Esophagus mucosa (tissue), 1 donor: ENCODE data around the gene CACNA2D4. TPM values are rescaled to one million over a fixed set of nuclear protein-coding genes. Genes with fewer than 3 reads are reported as not detected.

Experiments
- ATAC-seq: fragments of 200-7000 bp; cut with Tn5 transposase; one replicate; pipeline ENCODE4 v1.9.1; 2020
- total RNA-seq: library from RNA; stranded (reverse); gene quantifications from one replicate; pipeline ENCODE4 v1.2.4, GENCODE V29; 2023
- donor health status: DM: yes; HTN: yes; CAD: no.

Gene CACNA2D4
- total RNA-seq, 1 donor from 2014 or later: 1.1 TPM

DNA sequence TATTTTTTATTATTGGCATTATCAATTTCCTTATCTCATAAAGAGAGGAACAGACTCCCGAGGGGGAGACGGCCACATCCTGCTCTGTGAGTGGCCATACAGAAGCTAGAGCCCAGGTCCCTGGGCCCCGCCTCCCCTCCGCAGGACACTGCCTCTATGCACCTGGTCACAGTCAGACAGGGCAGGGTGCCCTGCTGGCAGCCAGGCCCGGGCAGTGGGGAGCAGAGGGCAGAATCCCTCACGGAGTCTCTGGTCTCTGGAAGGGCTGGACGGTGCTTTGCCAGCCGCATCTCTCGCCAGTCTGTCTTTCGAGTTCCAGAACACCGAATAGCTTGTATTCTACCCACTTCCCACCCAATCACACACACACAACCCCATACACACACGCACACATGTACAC is 16.4 kb upstream of the CACNA2D4 start:
- no peak for ATAC-seq

DNA sequence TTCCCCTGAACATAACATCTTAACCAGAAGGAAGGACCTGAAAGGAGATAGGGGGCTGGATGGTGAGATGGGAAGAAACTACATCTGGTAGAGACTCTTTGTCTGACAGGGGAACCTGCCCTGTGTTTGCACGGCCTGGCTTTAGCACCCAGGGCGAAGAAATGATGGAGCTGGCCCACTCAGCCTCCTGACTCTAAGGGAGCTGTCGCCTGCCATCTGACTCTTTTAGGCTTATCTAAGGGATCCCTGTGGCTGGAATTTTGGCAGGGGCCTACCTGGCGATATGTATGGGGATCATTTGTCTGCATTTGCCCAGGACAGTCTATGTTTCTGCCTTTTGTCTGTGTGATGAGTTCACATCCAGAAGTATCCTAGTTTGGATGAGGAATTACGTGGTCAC is 15.6 kb upstream of the CACNA2D4 start:
- ATAC-seq: no peak

- no peak for ATAC-seq
Measured at GRCh38 chr12:1933342-1934051, 15.0 kb upstream of the CACNA2D4 start.

DNA sequence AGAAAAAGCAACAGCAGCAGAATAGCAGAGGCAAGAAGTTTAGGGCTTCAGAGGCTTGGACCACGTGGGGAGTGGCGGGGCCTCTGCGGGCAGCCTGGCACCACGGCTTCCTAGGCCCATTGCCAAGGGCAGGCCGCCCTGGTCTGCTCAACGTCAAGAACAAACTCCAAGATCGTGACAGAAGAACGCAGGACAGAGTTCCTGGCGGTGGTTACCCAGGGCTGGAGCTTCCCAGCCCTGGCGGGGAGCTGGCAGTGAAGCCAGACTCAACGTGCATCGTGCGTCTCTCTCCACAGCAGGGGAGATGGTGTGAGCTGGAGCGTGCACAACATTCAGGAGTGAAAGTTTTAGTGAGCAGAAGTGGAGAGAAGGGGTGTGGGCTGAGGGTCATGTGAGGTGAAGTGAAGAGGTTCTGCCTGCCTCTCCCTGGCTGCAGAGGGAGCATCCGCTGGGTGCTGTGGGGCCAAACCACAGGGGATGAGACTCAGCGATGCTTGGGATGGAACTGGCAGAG is 13.9 kb upstream of the CACNA2D4 start:
- no peak for ATAC-seq

DNA sequence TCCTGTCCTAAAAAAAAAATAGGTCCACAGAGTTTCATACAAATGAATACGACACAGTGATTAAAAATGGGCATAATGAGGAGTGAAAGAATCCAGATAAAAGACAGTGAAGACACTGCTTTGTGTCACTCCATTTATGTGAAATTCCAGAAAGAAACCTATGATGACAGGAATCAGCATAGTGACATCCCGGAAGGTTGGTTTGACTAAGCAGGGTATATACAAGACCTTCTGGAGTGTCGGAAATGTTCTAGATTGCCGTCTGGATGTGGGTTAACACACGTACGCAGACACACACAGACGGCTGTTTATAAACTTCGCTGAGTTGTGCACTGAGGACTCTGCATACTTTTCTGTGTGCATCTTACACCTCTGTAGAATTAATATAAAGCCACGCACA is 13.2 kb upstream of the CACNA2D4 start:
- ATAC-seq: no peak

GRCh38 chr12:1930803-1931597 is 12.5 kb upstream of the CACNA2D4 start:
- no peak for ATAC-seq

GRCh38 chr12:1929985-1930802 is 11.7 kb upstream of the CACNA2D4 start:
- no peak for ATAC-seq

GRCh38 chr12:1929241-1929984 is 11.0 kb upstream of the CACNA2D4 start:
- ATAC-seq: no peak

- no peak for ATAC-seq
Measured at GRCh38 chr12:1928439-1929121, 10.1 kb upstream of the CACNA2D4 start.

DNA sequence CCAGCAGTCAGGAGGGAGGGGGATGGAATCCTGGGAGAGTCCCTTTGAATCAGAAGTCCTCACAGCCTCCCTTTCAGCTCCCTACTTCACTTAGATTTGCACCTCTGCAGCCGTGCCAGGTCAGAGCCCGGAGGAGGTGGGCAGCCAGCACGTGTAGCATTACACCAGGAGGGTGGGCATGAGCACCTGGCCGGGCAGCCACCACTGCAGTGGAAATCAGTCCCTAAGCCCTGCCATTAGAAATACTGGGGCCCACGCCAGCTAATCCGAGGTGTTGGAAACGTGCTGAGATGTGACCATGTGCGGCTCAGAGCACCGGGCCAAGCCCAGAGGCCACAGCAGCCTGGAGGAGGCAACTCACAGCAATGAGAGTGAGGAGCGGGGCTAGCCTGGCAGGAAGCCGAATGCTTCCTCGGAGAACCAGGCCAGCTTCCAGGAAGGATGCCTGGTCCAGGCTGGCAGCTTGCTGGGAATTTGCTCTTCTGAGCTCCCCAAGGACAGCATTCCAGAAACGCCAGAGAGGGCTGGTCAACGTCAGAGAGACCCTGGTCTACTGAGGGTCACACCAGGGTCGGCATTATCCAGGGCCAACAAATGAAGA is 9.4 kb upstream of the CACNA2D4 start:
- ATAC-seq: no peak

DNA sequence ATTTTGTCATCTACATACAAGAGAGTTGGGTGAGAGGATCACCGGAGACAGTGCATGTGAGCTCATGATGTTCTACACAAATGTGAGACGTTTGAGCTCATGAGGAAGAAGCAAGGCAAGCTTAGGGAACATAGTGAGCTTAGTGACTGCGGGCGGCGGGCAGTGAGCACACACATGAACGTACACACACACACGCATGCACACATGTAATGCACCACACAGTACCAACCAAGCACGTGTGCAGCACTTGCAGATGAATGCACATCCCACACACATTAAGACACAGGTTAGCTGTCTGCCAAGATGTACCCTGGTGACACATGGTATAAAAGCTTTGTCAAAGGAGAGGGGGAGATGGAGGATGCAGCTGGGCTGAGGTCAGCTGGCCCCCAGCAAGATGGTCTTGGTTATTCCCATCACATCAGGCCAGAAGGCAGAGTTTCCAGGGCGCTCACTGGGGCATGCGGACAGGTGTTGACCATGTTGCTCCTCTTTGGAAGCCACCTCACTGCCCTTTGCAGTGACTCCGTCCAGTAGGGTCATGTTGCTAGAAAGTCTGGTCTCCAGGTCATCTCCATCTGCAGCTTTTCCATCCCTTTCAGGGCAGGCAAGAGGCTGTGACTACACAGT is 8.7 kb upstream of the CACNA2D4 start:
- no peak for ATAC-seq

- no peak for ATAC-seq
Measured at GRCh38 chr12:1926251-1926657, 7.8 kb upstream of the CACNA2D4 start.

DNA sequence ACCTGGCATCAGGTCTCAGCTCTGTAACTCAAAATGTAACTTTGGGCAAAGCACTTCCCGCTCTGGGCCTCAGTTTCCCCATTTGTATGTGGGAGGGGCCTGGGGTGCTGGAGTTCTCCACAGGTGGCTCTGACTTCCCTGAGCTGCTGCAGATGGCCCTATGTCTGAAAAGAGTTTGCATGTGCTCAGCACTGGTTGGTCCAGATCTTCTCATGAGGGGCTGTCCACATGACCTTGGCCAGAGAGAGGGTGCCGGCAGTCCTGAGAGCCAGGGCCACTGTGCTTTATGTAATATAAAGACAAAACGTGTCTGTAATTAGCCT is 7.2 kb upstream of the CACNA2D4 start:
- no peak for ATAC-seq

DNA sequence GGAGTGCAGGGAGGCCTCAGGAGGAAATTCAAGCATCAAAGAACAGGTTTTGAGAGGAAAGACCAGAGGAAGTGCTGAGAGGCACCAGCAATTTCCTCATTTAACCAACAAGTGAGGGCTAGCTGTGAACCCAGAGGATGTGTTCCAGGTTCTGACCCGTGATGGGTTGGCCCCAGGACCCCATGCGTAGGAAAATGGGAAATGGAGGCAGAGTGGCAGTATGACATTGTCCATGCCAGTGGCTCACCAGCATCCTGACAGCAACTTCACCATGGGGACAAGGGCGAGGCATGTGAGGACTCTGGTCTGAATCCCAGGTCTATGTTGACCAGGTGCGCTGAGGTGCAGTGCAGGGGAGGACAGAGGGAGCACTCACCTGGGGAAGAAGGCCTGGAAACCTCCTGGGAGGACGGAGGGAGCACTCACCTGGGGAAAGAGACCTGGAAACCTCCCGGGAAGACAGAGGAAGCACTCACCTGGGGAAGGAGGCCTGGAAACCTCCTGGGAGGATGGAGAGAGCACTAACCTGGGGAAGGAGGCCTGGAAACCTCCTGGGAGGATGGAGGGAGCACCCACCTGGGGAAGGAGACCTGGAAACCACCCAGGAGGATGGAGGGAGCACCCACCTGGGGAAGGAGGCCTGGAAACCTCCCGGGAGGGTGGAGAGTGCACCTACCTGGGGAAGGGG is 6.7 kb upstream of the CACNA2D4 start:
- ATAC-seq: no peak

DNA sequence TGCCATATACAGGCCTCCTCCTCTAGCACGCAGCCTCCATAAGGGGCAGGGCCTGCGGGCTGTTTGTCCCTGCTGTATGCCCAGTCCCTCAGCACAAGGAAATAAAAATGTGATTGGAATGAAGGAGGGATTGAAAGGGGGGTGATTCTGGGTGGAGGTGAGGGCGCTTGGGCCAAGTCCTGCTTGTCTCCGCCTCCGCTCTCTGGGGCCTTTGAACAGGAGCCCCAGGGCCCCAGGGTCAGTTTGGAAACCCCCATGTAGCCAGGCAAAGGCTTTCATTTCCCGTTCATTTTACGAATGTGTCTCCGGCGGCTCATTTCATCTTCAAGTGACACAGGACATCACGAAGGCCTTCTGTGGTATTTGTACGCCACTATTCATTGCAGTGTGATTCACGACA is 4.5 kb upstream of the CACNA2D4 start:
- ATAC-seq: no peak

DNA sequence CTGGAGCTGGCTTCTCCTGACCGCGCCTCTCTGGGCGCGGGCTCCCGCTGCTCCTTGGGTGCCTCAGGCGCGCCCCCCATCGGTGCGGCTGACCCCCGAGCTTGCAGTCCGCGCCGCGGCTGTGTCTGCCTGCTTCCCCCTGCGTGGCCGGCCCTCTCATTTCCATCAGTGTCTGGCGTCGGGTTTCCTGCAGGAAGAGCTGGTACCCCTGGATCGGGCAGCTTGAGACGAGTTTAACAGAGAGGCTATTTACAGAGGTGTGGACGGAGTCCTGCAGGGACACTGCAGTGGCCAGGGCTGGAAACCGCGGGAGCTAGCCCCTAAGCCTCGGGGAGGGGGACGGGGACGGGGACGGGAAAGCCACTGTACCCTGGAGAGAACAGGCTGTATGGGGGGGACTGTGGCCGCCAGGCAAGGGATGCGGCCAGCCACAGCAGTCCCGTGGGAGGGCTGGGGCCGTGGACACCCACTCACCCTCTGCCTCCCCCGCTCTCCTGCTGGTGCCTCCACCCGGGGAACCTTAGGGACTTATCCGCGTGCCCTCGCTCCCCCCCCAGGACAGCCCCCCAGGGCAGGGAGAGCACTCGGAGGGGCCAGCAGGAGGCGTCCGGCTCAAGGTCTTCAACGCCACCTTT is 3.7 kb upstream of the CACNA2D4 start:
- no peak for ATAC-seq

DNA sequence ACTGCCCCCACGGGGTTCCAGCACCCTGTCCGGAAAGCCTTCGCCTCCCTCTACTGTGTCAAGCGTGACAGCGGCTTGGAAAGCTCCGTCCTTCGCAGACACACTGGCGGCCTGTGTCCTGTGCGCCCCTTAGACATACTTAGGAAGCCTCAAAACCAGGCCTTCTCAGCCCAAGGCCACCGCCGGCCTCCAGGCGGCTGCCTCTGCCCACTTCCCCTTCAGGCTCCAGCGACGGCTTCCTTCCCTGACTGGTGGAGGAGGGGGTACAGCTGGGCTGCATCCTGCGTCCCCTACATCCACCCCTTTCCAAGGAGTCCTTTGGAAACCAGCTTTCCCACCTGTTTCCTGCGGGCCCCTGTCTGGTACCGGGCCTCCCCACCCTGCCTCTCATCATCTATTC is 2.5 kb upstream of the CACNA2D4 start:
- ATAC-seq: no peak

- ATAC-seq: no peak
Measured at GRCh38 chr12:1920436-1920835, 2.0 kb upstream of the CACNA2D4 start.

- ATAC-seq: no peak
Measured at GRCh38 chr12:1919763-1920162, 1.3 kb upstream of the CACNA2D4 start.

GRCh38 chr12:1919284-1919683 is 832 bp upstream of the CACNA2D4 start:
- no peak for ATAC-seq
